ENCODE measurements around the gene LRCH3.

- TF ChIP-seq EP300 (conservative IDR thresholded peaks at IDR 0.05; ENCODE audit: poor library complexity, severe bottlenecking) (no peak), EZH2 (IDR thresholded peaks at IDR 0.05; ENCODE audit: borderline replicate concordance, insufficient read depth, low read length, poor library complexity, severe bottlenecking) (no peak), CTCF (IDR thresholded peaks at IDR 0.05; ENCODE audit: poor library complexity, severe bottlenecking) (no peak), RAD21 (conservative IDR thresholded peaks at IDR 0.05) (no peak), SMC3 (conservative IDR thresholded peaks at IDR 0.05; ENCODE audit: poor library complexity) (no peak), POLR2AphosphoS5 (IDR thresholded peaks at IDR 0.05) (no peak), MXI1 (conservative IDR thresholded peaks at IDR 0.05; ENCODE audit: poor library complexity, severe bottlenecking) (no peak), REST (IDR thresholded peaks at IDR 0.05; ENCODE audit: borderline replicate concordance) (no peak), TAF1 (IDR thresholded peaks at IDR 0.05; ENCODE audit: low read depth) (no peak)
Observed at GRCh38 chr3:197811343-197811742, 20.3 kb downstream of the LRCH3 start.

Data from neural cell (in vitro differentiated cells).